Effector CD8-positive, alpha-beta T cell (primary cell): ENCODE measurements around the gene ALLC.
"Not testable (repeated sequence)": the region's sequence is repeated elsewhere in the genome, so short reads cannot be mapped to it uniquely, and the experiment has no call there.

Experiments
- DNase-seq: peaks from one replicate; lab custom pipeline; 2025; lab: John Stamatoyannopoulos, UW

The ALLC gene

GRCh38 chr2:3626118-3626811 is 31.7 kb upstream of the ALLC start:
- no peak for DNase-seq

DNA sequence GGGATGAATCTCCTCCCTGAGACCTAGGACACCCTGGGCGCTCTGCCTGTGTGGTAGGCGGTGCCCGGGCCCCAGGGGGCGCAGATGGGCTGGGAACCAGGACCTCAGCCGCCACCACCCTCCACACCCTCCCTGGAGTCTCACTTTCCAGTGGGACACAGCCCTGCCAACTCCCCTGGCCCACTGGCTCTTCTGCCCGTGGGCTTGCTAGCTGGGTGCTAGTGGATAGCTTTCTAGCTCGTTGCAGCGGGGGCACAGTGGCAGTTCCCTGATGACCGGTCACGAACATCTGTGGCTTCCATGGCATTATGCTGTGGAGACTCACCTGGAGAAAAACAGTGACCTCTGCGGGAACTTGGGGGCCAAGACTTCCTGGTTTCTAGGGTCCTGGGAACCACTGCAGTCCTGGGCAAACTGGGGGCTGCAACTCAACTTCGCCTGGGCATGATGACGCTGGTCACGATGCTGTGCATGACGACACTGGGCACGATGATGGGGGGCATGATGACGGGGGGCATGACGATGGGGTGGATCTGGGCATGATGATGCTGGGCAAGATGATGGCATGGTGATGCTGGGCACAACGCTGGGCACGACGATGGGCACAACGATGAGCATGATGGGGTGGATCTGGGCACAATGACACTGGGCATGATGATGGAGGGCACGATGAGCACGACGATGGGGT is 31.0 kb upstream of the ALLC start:
- DNase-seq, result no peak

GRCh38 chr2:3627500-3628100 is 30.4 kb upstream of the ALLC start:
- DNase-seq, result no peak

GRCh38 chr2:3628241-3628679 is 29.7 kb upstream of the ALLC start:
- DNase-seq, result no peak

DNA sequence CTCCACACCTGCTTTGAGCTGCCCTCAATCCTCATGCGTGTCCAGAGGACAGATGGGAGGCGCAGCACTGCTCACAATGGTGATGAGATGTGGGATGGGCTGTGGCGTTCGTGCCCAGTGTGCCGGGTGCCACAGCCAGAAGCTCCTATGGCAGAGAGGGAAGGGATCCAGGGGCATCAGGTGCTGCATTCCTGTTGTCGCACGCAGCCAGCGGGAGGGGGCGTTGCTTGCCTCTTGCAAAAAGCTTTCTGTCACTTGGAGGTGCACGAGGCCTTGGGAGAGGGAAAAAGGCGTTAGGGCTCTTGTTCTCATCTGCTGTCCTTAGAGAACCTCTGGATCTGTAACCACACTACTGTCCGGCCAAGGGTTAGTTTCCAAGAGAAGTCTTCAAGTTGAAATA is 29.2 kb upstream of the ALLC start:
- no peak for DNase-seq

DNA sequence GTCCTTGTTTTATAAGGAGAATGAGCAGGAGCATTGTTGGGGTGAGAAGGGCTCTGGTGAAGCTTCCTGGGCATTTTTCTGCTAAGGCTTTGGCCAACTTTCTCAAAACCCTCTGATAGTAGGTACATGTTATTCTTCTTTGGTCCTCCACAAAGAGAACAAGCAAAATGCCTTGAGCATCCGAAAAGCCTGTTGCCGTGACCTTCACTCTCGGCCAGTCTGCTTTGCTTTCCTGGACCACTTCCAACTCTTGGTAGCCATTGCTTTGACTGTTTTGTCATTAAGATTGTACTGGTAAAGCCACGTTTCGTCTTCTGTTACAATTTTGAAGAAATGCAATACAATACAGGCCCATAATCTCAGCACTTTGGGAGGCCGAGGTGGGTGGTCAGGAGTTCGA is 27.4 kb upstream of the ALLC start:
- DNase-seq, result no peak

GRCh38 chr2:3631161-3631850 is 26.7 kb upstream of the ALLC start:
- DNase-seq, result no peak

DNA sequence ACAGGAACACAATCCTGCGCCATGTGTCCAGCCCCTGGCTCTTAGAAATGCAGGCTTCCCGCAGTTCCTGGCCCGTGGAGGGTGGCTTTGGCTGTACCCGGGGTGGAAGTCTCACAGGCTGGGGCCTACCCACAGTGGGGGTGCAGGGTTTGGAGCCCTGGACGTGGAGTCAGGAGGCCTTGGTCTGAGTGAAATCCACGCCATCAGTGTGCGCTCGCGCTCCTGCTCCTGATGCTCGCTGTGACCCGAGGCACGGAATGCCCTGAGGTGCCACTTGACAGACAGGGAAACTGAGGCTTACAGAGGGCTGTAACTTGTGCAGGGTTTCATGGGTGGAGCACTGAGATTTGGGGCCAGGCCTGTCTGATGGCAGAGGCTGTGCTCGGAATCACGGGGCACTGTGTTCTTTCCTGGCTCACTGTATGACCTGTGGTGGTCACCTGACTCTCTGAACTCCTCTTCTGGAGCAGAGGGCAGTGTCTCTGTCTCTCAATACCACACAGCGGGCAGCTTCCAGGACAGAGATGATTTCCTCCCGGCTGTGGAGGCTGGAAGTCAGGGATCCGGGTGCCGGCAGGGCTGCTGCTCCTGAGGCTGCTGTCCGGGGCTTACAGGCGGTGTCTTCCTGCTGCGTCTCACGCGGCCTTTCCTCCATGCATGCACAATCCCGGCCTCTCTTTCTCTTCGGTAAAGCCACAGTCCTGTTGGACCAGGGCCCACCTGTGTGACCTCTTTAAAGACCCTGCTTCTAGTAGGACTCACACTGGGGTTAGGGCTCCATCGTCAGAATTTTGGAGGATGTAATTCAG is 25.9 kb upstream of the ALLC start:
- DNase-seq, result no peak

DNA sequence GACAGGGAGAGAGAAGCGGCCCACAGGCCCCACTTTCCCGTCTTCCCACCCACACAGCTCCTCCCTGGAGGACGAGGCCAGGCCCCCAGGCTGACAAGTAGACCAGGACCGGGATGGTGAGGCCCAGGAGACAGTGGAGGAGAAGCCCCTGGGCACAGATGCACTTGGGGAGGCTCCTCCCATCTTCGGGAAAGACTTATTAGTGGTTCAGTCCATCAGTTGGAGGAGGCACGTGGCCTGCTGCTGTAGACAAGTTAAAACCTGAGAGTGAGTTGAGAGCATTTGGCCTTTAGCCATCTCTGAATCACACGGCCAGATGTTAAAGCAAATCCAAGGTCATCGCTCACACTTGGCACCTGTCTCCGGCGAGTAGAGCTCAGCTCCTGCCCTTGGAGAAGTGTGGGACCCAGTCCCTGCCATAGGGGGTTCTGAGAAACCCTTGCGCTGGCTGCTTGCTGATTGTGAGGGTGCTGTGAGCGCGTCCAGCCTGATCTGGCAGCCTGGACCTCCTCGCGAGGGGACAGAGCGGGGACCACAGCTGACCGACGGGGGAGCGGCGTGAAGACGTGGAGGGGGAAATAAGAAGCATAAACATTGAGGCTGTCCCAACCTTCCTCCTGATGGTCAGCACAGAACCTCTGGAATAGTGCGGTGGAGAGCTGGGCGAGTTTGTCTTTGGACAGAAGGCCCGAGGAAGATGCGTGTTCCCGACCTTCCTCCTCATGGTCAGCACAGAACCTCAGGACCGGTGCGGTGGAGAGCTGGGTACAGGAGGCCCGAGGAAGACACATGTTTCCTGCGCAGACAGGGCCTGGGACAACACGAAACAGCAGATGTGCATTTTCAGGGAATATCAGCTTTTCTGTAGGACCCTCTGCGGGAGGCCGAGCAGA is 24.7 kb upstream of the ALLC start:
- no peak for DNase-seq

- DNase-seq, result no peak
Observed at GRCh38 chr2:3633982-3634595, 23.9 kb upstream of the ALLC start.

- DNase-seq, result no peak
Observed at GRCh38 chr2:3634596-3635121, 23.3 kb upstream of the ALLC start.

- DNase-seq, result no peak
Observed at GRCh38 chr2:3635171-3635974, 22.6 kb upstream of the ALLC start.

GRCh38 chr2:3635975-3636327 is 22.0 kb upstream of the ALLC start:
- not testable (repeated sequence) for DNase-seq

- no peak for DNase-seq
Observed at GRCh38 chr2:3636586-3637310, 21.3 kb upstream of the ALLC start.

GRCh38 chr2:3637311-3637675 is 20.7 kb upstream of the ALLC start:
- DNase-seq, result no peak

GRCh38 chr2:3637692-3638455 is 20.1 kb upstream of the ALLC start:
- no peak for DNase-seq

- DNase-seq, result no peak
Observed at GRCh38 chr2:3638456-3638810, 19.6 kb upstream of the ALLC start.

GRCh38 chr2:3639015-3639630 is 18.9 kb upstream of the ALLC start:
- no peak for DNase-seq
